Activated naive CD8-positive, alpha-beta T cell treated with anti-CD3 and anti-CD28 coated beads, Interleukin-2, amount 50 U/mL, for 16 hours (primary cell): Measurements from ENCODE around the gene VHLL.

Experiments used
- DNase-seq: peaks from one replicate; pipeline ENCODE4 v3.0.0-alpha.2; 2020; ENCODE audit warnings: low read depth, low spot score

VHLL gene

GRCh38 chr1:156291226-156292061 is 7.7 kb downstream of the VHLL start:
- DNase-seq = no peak

GRCh38 chr1:156289857-156290256 is 9.2 kb downstream of the VHLL start:
- DNase-seq = no peak

GRCh38 chr1:156286061-156286460 is 13.0 kb downstream of the VHLL start:
- DNase-seq = no peak

- no peak for DNase-seq
Observed at GRCh38 chr1:156285437-156285836, 13.7 kb downstream of the VHLL start.

- DNase-seq = no peak
Observed at GRCh38 chr1:156284757-156285156, 14.3 kb downstream of the VHLL start.

- no peak for DNase-seq
Observed at GRCh38 chr1:156284112-156284511, 15.0 kb downstream of the VHLL start, which contains the start of gene TMEM79. Gene TMEM79, plus strand, starts transcription at chr1:156284325. Its CDS starts 902 bp downstream, at chr1:156285227.

GRCh38 chr1:156283521-156283920 is 15.6 kb downstream of the VHLL start:
- DNase-seq = no peak

GRCh38 chr1:156282479-156283222 is 16.5 kb downstream of the VHLL start, which contains the start of gene SMG5:
Gene SMG5, minus strand, starts transcription at chr1:156282825. Its CDS starts 145 bp downstream, at chr1:156282680.
- DNase-seq = peak; percentile 94

GRCh38 chr1:156281693-156282478 is 17.2 kb downstream of the VHLL start:
- DNase-seq = no peak

GRCh38 chr1:156281281-156281680 is 17.8 kb downstream of the VHLL start:
- DNase-seq = peak; percentile 18

- DNase-seq = no peak
Observed at GRCh38 chr1:156279837-156280236, 19.3 kb downstream of the VHLL start.

GRCh38 chr1:156276966-156277381 is 22.1 kb downstream of the VHLL start:
- no peak for DNase-seq

- DNase-seq = no peak
Observed at GRCh38 chr1:156276532-156276931, 22.6 kb downstream of the VHLL start.

- no peak for DNase-seq
Observed at GRCh38 chr1:156270314-156270713, 28.8 kb downstream of the VHLL start.

- no peak for DNase-seq
Observed at GRCh38 chr1:156268336-156268735, 30.8 kb downstream of the VHLL start.

- no peak for DNase-seq
Observed at GRCh38 chr1:156266051-156266450, 33.1 kb downstream of the VHLL start.

GRCh38 chr1:156263288-156263655 is 35.8 kb downstream of the VHLL start:
- DNase-seq = no peak

GRCh38 chr1:156262461-156263287 is 36.4 kb downstream of the VHLL start:
- DNase-seq = no peak

- DNase-seq = no peak
Observed at GRCh38 chr1:156260896-156261295, 38.2 kb downstream of the VHLL start.

GRCh38 chr1:156259805-156260204 is 39.3 kb downstream of the VHLL start:
- no peak for DNase-seq

GRCh38 chr1:156258859-156259258 is 40.2 kb downstream of the VHLL start:
- DNase-seq = no peak
